Activated CD8-positive, alpha-beta memory T cell treated with anti-CD3 and anti-CD28 coated beads for 36 hours (primary cell): ENCODE data around the gene SPIC. TPM values are rescaled to one million over a fixed set of nuclear protein-coding genes. Genes with fewer than 3 reads are reported as not detected.

ENCODE experiments used
- CTCF ChIA-PET: fragments of 350-600 bp; sonication (Branson Sonifier 250); formaldehyde crosslinking; loops from one replicate; lab custom pipeline; 2021; ENCODE audit warnings: antibody characterized with exemption; lab: Charles Lee
- POLR2A ChIA-PET: fragments of 350-600 bp; sonication (Branson Sonifier 250); formaldehyde crosslinking; loops from one replicate; lab custom pipeline; 2021; ENCODE audit warnings: antibody characterized with exemption; lab: Charles Lee
- total RNA-seq, 2 experiments: library from RNA; stranded (reverse); gene quantifications; one replicate each; pipeline ENCODE4 v1.2.3, GENCODE V29; 2021

SPIC gene
- total RNA-seq, 2 experiments from 2014 or later: not detected

- POLR2A ChIA-PET: no interaction called here
- CTCF ChIA-PET: no interaction called here
Observed at GRCh38 chr12:101501410-101501995, 26.4 kb downstream of the SPIC start.

- CTCF ChIA-PET: no interaction called here
- POLR2A ChIA-PET: interaction anchor here (0.7 kb wide), 1 partner anchor 46 kb away, joined by 4 read pairs; no protein-coding TSS in a partner anchor
Observed at GRCh38 chr12:101521136-101521535, 46.0 kb downstream of the SPIC start.

GRCh38 chr12:101527682-101528081 is 52.5 kb downstream of the SPIC start:
- ChIA-PET POLR2A (no interaction called here), CTCF (no interaction called here)

- POLR2A ChIA-PET: no interaction called here
- CTCF ChIA-PET: no interaction called here
Observed at GRCh38 chr12:101536069-101536674, 61.0 kb downstream of the SPIC start.

Other genes starting within 250 kb of the SPIC start
- 10 to 100 TPM; 54.8 to 58.0 TPM for gene UTP20, start 195.2 kb upstream of the SPIC start, total RNA-seq
- gene ARL1, start 67.6 kb upstream of the SPIC start, total RNA-seq: 10 to 100 TPM; 66.1 to 86.3 TPM
- gene MYBPC1, start 119.6 kb downstream of the SPIC start, total RNA-seq: not detected
- gene CHPT1, start 222.3 kb downstream of the SPIC start, total RNA-seq: 10 to 100 TPM; 29.8 to 31.2 TPM